Ovary (tissue), 3 donors: ENCODE data around the gene DNAI1.

Source experiments
- CTCF ChIP-seq, 3 donors: fragments of 450-650 bp in 2 of 3; fragments of 200-600 bp in 1 of 3; IDR thresholded peaks; one replicate each; pipeline versions ENCODE4 v1.5.1 to v1.8.0; 2016 to 2022; ENCODE audit warnings: antibody characterized with exemption in 3 of 3, mild to moderate bottlenecking in 1 of 3
- EP300 ChIP-seq: sonication (generic); formaldehyde crosslinking; IDR thresholded peaks from one replicate; pipeline ENCODE4 v1.6.1; 2017; ENCODE audit warnings: antibody characterized with exemption
- POLR2A ChIP-seq: fragments of 450-650 bp; IDR thresholded peaks from one replicate; pipeline ENCODE4 v1.6.1; 2017; ENCODE audit warnings: antibody characterized with exemption, mild to moderate bottlenecking, moderate library complexity
- donor health status: DM: no; HTN: no; CAD: no.

- TF ChIP-seq CTCF (IDR thresholded peaks at IDR 0.05) (no peak), POLR2A (no peak), EP300 (no peak)
These were observed 107.3 kb downstream of the DNAI1 start for GRCh38 chr9:34565856-34566255.
